HL-60 (cell line): ENCODE data around the gene CTNND2.

Source experiments
- CTCF ChIP-seq: IDR thresholded peaks from one replicate; pipeline ENCODE4 v1.5.1; 2011; ENCODE audit warnings: low read length, control low read depth, inconsistent platforms; ENCODE audit not compliant: insufficient read depth
- POLR2AphosphoS5 ChIP-seq: IDR thresholded peaks from 2 replicates; pipeline ENCODE4 v1.6.1; 2012; ENCODE audit warnings: low read depth

DNA sequence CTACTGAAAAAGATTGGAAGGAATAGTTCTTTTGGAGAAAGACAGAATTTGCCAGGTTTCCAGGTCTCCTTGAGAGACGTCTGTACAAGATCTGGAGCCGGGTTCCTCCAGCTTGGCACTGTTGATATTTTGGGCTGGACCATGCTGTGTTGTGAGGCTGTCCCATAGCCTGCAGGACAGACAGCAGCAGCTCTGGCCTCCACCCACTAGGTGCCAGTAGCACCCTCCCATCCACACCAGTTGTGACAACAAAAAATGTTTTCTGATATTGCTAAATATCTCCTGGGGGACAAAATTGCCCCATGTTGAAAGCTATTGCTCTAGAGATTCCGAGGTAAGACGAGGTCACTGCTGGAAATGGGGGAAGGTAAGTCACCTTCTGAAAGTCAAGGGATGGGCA lies 855.5 kb downstream of the CTNND2 start:
- TF ChIP-seq CTCF, result no peak
- TF ChIP-seq POLR2AphosphoS5, result no peak
